ENCODE data around the gene CHL1. TPM values are rescaled to one million over a fixed set of nuclear protein-coding genes. Genes with fewer than 3 reads are reported as not detected.

CHL1 gene
- polyA plus RNA-seq, 2 of the 4 experiments (the other 2 are of a cell fraction) = 0.05 TPM; not detected in 1

- no peak for FAIRE-seq
- no peak overlapping the region for H3K27ac ChIP-seq
- no peak for DNase-seq (ENCODE audit: low read depth in 1 of 2, low spot score in 1 of 2)
- ChIA-PET POLR2A (no interaction called here), CTCF (no interaction called here)
- H3K4me1 ChIP-seq = no peaks in the 10 kb centered on the region
- no peak overlapping the region for H3K4me3 ChIP-seq
- no peak overlapping the region for H3K4me2 ChIP-seq
- H3K9me3 ChIP-seq = no peaks in the 10 kb centered on the region
- 5% methylated on average over 3 of the region's 3 CpGs for WGBS (ENCODE audit: missing lambda C conversion rate)
- TF ChIP-seq SMC3 (IDR thresholded peaks at IDR 0.05) = no peak
- no peak for TF ChIP-seq HEYL (CRISPR knock-in tag; IDR thresholded peaks at IDR 0.05)
- TF ChIP-seq EP300 (IDR thresholded peaks at IDR 0.05) = no peak
- no peak for TF ChIP-seq RNF2 (IDR thresholded peaks at IDR 0.05; ENCODE audit: borderline replicate concordance, low read depth)
- TF ChIP-seq ZSCAN20 (CRISPR knock-in tag; IDR thresholded peaks at IDR 0.05) = no peak
- TF ChIP-seq HOXB13 (CRISPR knock-in tag; IDR thresholded peaks at IDR 0.05; ENCODE audit: low read depth) = no peak
- TF ChIP-seq CHD2 (IDR thresholded peaks at IDR 0.05; ENCODE audit: low read length, partially characterized antibody) = no peak
- TF ChIP-seq RAD21 (conservative IDR thresholded peaks at IDR 0.05 in 1 of 2, IDR thresholded peaks at IDR 0.05 in 1 of 2) = no peak
- TF ChIP-seq SREBF2 (IDR thresholded peaks at IDR 0.05) = no peak
- no peak for TF ChIP-seq MYC (IDR thresholded peaks at IDR 0.05; ENCODE audit: borderline replicate concordance, low read length)
- no peak for TF ChIP-seq TFCP2L1 (CRISPR knock-in tag; IDR thresholded peaks at IDR 0.05)
- TF ChIP-seq RARB (CRISPR knock-in tag; IDR thresholded peaks at IDR 0.05) = no peak
- no peak for TF ChIP-seq ESRRA (IDR thresholded peaks at IDR 0.05; ENCODE audit: borderline replicate concordance, low read length)
- TF ChIP-seq ZNF302 (CRISPR knock-in tag; IDR thresholded peaks at IDR 0.05) = no peak
- no peak for TF ChIP-seq KDM5A (IDR thresholded peaks at IDR 0.05)
- no peak for TF ChIP-seq FOSL2 (IDR thresholded peaks at IDR 0.05)
- TF ChIP-seq FOSL2 (CRISPR knock-in tag; IDR thresholded peaks at IDR 0.05) = no peak
- TF ChIP-seq EHMT2 (IDR thresholded peaks at IDR 0.05; ENCODE audit: low read depth) = no peak
- TF ChIP-seq FOXS1 (CRISPR knock-in tag; IDR thresholded peaks at IDR 0.05) = no peak
- no peak for TF ChIP-seq BCL3 (IDR thresholded peaks at IDR 0.05)
- no peak for ATAC-seq
Observed at GRCh38 chr3:312160-312733, 115.7 kb downstream of the CHL1 start.

GRCh38 chr3:312911-313310 lies 116.3 kb downstream of the CHL1 start:
- ChIA-PET CTCF (no interaction called here), POLR2A (no interaction called here)
- H3K4me2 ChIP-seq = no peak overlapping the region
- H3K4me1 ChIP-seq = no peaks in the 10 kb centered on the region
- H3K27ac ChIP-seq = no peak overlapping the region
- DNase-seq (ENCODE audit: low read depth in 1 of 2, low spot score in 1 of 2) = no peak
- no peak for ATAC-seq
- H3K9me3 ChIP-seq = no peaks in the 10 kb centered on the region
- FAIRE-seq = no peak
- no peak overlapping the region for H3K4me3 ChIP-seq
- WGBS (ENCODE audit: missing lambda C conversion rate) = 15% methylated on average over 2 of the region's 2 CpGs
- TF ChIP-seq ZFP36 (IDR thresholded peaks at IDR 0.05; ENCODE audit: borderline replicate concordance, partially characterized antibody) (no peak), MAFK (IDR thresholded peaks at IDR 0.05; ENCODE audit: partially characterized antibody) (no peak), REST (IDR thresholded peaks at IDR 0.05) (no peak), JUNB (IDR thresholded peaks at IDR 0.05) (no peak), BHLHE40 (IDR thresholded peaks at IDR 0.05; ENCODE audit: low read depth, low read length) (no peak), MYC (IDR thresholded peaks at IDR 0.05; ENCODE audit: borderline replicate concordance, low read length) (no peak), CBX8 (IDR thresholded peaks at IDR 0.05) (no peak), FOSL2 (IDR thresholded peaks at IDR 0.05) (no peak), FOSL2 (CRISPR knock-in tag; IDR thresholded peaks at IDR 0.05) (no peak), KDM5A (IDR thresholded peaks at IDR 0.05) (no peak), ZC3H11A (IDR thresholded peaks at IDR 0.05) (no peak), RARB (CRISPR knock-in tag; IDR thresholded peaks at IDR 0.05) (no peak), CTCF (IDR thresholded peaks at IDR 0.05) (no peak), EHF (CRISPR knock-in tag; IDR thresholded peaks at IDR 0.05) (no peak), NFE2L2 (conservative IDR thresholded peaks at IDR 0.05; ENCODE audit: low read length) (no peak), MAX (IDR thresholded peaks at IDR 0.05) (no peak), ATOH8 (CRISPR knock-in tag; IDR thresholded peaks at IDR 0.05; ENCODE audit: low read depth) (no peak), POLR2A (IDR thresholded peaks at IDR 0.05; ENCODE audit: low read length) (no peak), CHD2 (IDR thresholded peaks at IDR 0.05; ENCODE audit: low read length, partially characterized antibody) (no peak)

Measured in A549 (cell line).